GM23338 (cell line): ENCODE measurements around the gene IVD. TPM values are rescaled to one million over a fixed set of nuclear protein-coding genes. Genes with fewer than 3 reads are reported as not detected.

ENCODE experiments used
- ATAC-seq: fragments of 200-7000 bp; cut with Tn5 transposase; 3 replicates; pipeline ENCODE4 v1.9.1; 2020
- DNase-seq: peaks from one replicate; pipeline ENCODE4 v3.0.0-alpha.2; 2015; ENCODE audit warnings: low spot score
- H2AFZ ChIP-seq: fragments of 200-600 bp; sonication (generic); 2 replicates; pipeline ENCODE4 v1.8.0; 2016; ENCODE audit warnings: antibody characterized with exemption, mild to moderate bottlenecking, moderate library complexity
- H3F3A ChIP-seq: fragments of 200-600 bp; sonication (generic); replicated peaks from 2 replicates; pipeline ENCODE4 v1.8.0; 2017; ENCODE audit warnings: antibody characterized with exemption, mixed run types, low read depth
- H3K27ac ChIP-seq: fragments of 200-600 bp; sonication (generic); 2 replicates; pipeline ENCODE4 v1.6.1; 2016; ENCODE audit warnings: low read depth
- H3K27me3 ChIP-seq: fragments of 200-600 bp; sonication (generic); 2 replicates; pipeline ENCODE4 v1.8.0; 2016; ENCODE audit warnings: mild to moderate bottlenecking, mixed run types, moderate library complexity; ENCODE audit not compliant: insufficient read depth
- H3K36me3 ChIP-seq: fragments of 200-600 bp; sonication (generic); 2 replicates; pipeline ENCODE4 v1.8.0; 2016; ENCODE audit warnings: mild to moderate bottlenecking; ENCODE audit not compliant: insufficient read depth
- H3K4me1 ChIP-seq: fragments of 200-600 bp; sonication (generic); 2 replicates; pipeline ENCODE4 v1.8.0; 2016; ENCODE audit warnings: mild to moderate bottlenecking, moderate library complexity; ENCODE audit not compliant: insufficient read depth
- H3K4me2 ChIP-seq: fragments of 200-600 bp; sonication (generic); 2 replicates; pipeline ENCODE4 v1.7.1; 2017; ENCODE audit warnings: mixed run types
- H3K4me3 ChIP-seq: fragments of 200-600 bp; sonication (generic); 2 replicates; pipeline ENCODE4 v1.6.1; 2016; ENCODE audit warnings: mixed run types
- H3K79me2 ChIP-seq: fragments of 200-600 bp; sonication (generic); replicated peaks from 2 replicates; pipeline ENCODE4 v1.8.0; 2017; ENCODE audit warnings: mild to moderate bottlenecking; ENCODE audit not compliant: insufficient read depth
- H3K9me2 ChIP-seq: fragments of 200-600 bp; sonication (generic); 2 replicates; pipeline ENCODE4 v1.8.0; 2017; ENCODE audit not compliant: insufficient read depth
- H4K20me1 ChIP-seq: fragments of 200-600 bp; sonication (generic); replicated peaks from 2 replicates; pipeline ENCODE4 v1.8.0; 2017; ENCODE audit warnings: mild to moderate bottlenecking; ENCODE audit not compliant: insufficient read depth
- H3K27ac Mint-ChIP-seq: 2 replicates; pipeline ENCODE4 v1.8.0; 2020; ENCODE audit warnings: inconsistent platforms, mild to moderate bottlenecking, moderate library complexity, mixed read lengths
- H3K27me3 Mint-ChIP-seq: 3 replicates; pipeline ENCODE4 v1.8.0; 2022; ENCODE audit warnings: low read depth, mild to moderate bottlenecking, moderate library complexity, mixed read lengths, inconsistent platforms; ENCODE audit not compliant: insufficient read depth, poor library complexity
- H3K36me3 Mint-ChIP-seq: 3 replicates; pipeline ENCODE4 v1.8.0; 2021; ENCODE audit warnings: low read depth, mild to moderate bottlenecking, inconsistent platforms, moderate library complexity, mixed read lengths
- H3K4me1 Mint-ChIP-seq: 3 replicates; pipeline ENCODE4 v1.8.0; 2020; ENCODE audit warnings: mild to moderate bottlenecking, inconsistent platforms, mixed read lengths
- H3K4me3 Mint-ChIP-seq: 3 replicates; pipeline ENCODE4 v1.8.0; 2021; ENCODE audit warnings: moderate library complexity, mild to moderate bottlenecking, inconsistent platforms, mixed read lengths
- H3K9me3 Mint-ChIP-seq: 3 replicates; pipeline ENCODE4 v1.8.0; 2020; ENCODE audit warnings: moderate library complexity, mild to moderate bottlenecking, inconsistent platforms, mixed read lengths
- CREB1 ChIP-seq: fragments of 250-450 bp; sonication (Bioruptor Pico); IDR thresholded peaks from 2 replicates; pipeline ENCODE4 v1.5.0; 2020; ENCODE audit warnings: low read depth, mild to moderate bottlenecking, moderate library complexity
- EZH2 ChIP-seq: fragments of 200-600 bp; sonication (generic); IDR thresholded peaks from one replicate; pipeline ENCODE4 v1.8.0; 2017; ENCODE audit warnings: antibody characterized with exemption, mild to moderate bottlenecking, low read depth; ENCODE audit not compliant: unreplicated experiment
- EZH2phosphoT487 ChIP-seq: fragments of 200-600 bp; sonication (generic); IDR thresholded peaks from one replicate; pipeline ENCODE4 v1.8.1; 2018; ENCODE audit warnings: antibody characterized with exemption; ENCODE audit not compliant: unreplicated experiment
- JUNB ChIP-seq: IDR thresholded peaks from one replicate; pipeline ENCODE4 v1.6.1; 2016; ENCODE audit warnings: antibody characterized with exemption; ENCODE audit not compliant: unreplicated experiment
- NANOG ChIP-seq: IDR thresholded peaks from 2 replicates; pipeline ENCODE4 v1.6.1; 2016; ENCODE audit warnings: antibody characterized with exemption, borderline replicate concordance
- POLR2AphosphoS5 ChIP-seq: IDR thresholded peaks from 2 replicates; pipeline ENCODE4 v1.6.1; 2016; ENCODE audit warnings: antibody characterized with exemption, low read depth
- STAT1 ChIP-seq: IDR thresholded peaks from one replicate; pipeline ENCODE4 v1.6.1; 2016; ENCODE audit warnings: antibody characterized with exemption; ENCODE audit not compliant: unreplicated experiment
- ZNF114 ChIP-seq: fragments of 250-450 bp; sonication (Bioruptor Pico); IDR thresholded peaks from 2 replicates; pipeline ENCODE4 v1.5.0; 2020; ENCODE audit warnings: mild to moderate bottlenecking, moderate library complexity
- ZNF331 ChIP-seq: fragments of 250-450 bp; sonication (Bioruptor Pico); IDR thresholded peaks from 2 replicates; pipeline ENCODE4 v1.5.0; 2020; ENCODE audit warnings: low read depth, mild to moderate bottlenecking, moderate library complexity
- polyA plus RNA-seq: library from polyadenylated mRNA; unstranded; fragments of >200 nt; fragmentation: Nextera tagmentation; extraction: Ambion mirVana; gene quantifications from 2 replicates; pipeline ENCODE4 v1.2.1, GENCODE V29; 2016
- total RNA-seq: library from RNA; depleted of rRNA; stranded (reverse); fragments of >200 nt; shearing (Covaris generic); gene quantifications from 2 replicates; pipeline ENCODE4 v1.2.3, GENCODE V29; 2014
- TF ChIP-seq, protein P1 (sequence below): fragments of 250-450 bp; sonication (Bioruptor Pico); IDR thresholded peaks from 2 replicates; pipeline ENCODE4 v1.5.0; 2020; ENCODE audit warnings: mild to moderate bottlenecking, moderate library complexity
- TF ChIP-seq, protein P2 (sequence below): IDR thresholded peaks from one replicate; pipeline ENCODE4 v1.6.1; 2018; ENCODE audit warnings: antibody characterized with exemption; ENCODE audit not compliant: unreplicated experiment
- TF ChIP-seq, protein P3 (sequence below), 2 experiments: fragments of 200-600 bp in 1 of 2; sonication (generic) in 1 of 2; conservative IDR thresholded peaks; 2 replicates each; pipeline versions ENCODE4 v1.5.1 to v1.6.1; 2016 to 2017; ENCODE audit warnings: antibody characterized with exemption in 2 of 2, low read depth in 2 of 2, mild to moderate bottlenecking in 2 of 2, moderate library complexity in 1 of 2
- TF ChIP-seq, protein P4 (sequence below): IDR thresholded peaks from 2 replicates; pipeline ENCODE4 v1.6.1; 2016; ENCODE audit warnings: antibody characterized with exemption

The IVD gene
- total and polyA plus RNA-seq, 2 experiments from 2014 or later = 54.1 to 75.4 TPM

DNA sequence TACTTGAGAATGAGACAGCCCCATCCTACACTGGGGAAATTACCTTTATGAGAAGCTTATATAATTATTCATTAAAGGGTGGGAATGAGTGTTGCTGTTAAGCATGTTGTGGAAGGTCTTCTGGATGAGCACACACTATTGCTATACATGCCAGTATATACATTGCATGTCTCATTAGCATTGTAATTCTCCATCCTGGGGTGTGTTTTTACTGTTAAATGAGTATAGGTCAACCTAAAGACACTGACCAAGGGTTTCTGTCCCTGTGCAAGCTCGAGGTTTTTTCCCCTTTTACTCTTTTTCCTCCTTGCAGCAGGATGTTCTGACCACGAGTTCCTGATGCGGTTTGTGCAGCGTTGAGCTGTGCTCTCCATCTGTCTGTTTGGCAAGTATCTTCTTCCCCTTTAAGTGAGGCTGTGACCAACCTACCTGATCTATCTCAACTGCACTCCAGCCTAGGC lies 7.2 kb upstream of the IVD start:
- Mint-ChIP-seq H3K4me1 (no peaks in the 10 kb centered on the region), H3K36me3 (peaks cover 14% of the 10 kb centered on the region), H3K4me3 (no peak overlapping the region), H3K27me3 (peaks cover 4% of the 10 kb centered on the region), H3K27ac (no peak overlapping the region), H3K9me3 (no peaks in the 10 kb centered on the region)
- no peak overlapping the region for H3K27ac ChIP-seq
- peaks cover 9% of the 10 kb centered on the region for H3K36me3 ChIP-seq
- no peak for DNase-seq
- H3K79me2 ChIP-seq = no peaks in the 10 kb centered on the region
- H3K27me3 ChIP-seq = no peaks in the 10 kb centered on the region
- H3K4me2 ChIP-seq = no peak overlapping the region
- H2AFZ ChIP-seq = no peak overlapping the region
- no peak overlapping the region for H3K4me3 ChIP-seq
- no peak for ATAC-seq
- H3K4me1 ChIP-seq = no peaks in the 10 kb centered on the region
- TF ChIP-seq POLR2AphosphoS5 (no peak), ZNF114 (CRISPR knock-in tag) (no peak), STAT1 (no peak), JUNB (no peak), ZNF331 (CRISPR knock-in tag) (no peak), EZH2phosphoT487 (no peak), NANOG (no peak), CREB1 (no peak), EZH2 (no peak)
- TF ChIP-seq, protein P1, sequence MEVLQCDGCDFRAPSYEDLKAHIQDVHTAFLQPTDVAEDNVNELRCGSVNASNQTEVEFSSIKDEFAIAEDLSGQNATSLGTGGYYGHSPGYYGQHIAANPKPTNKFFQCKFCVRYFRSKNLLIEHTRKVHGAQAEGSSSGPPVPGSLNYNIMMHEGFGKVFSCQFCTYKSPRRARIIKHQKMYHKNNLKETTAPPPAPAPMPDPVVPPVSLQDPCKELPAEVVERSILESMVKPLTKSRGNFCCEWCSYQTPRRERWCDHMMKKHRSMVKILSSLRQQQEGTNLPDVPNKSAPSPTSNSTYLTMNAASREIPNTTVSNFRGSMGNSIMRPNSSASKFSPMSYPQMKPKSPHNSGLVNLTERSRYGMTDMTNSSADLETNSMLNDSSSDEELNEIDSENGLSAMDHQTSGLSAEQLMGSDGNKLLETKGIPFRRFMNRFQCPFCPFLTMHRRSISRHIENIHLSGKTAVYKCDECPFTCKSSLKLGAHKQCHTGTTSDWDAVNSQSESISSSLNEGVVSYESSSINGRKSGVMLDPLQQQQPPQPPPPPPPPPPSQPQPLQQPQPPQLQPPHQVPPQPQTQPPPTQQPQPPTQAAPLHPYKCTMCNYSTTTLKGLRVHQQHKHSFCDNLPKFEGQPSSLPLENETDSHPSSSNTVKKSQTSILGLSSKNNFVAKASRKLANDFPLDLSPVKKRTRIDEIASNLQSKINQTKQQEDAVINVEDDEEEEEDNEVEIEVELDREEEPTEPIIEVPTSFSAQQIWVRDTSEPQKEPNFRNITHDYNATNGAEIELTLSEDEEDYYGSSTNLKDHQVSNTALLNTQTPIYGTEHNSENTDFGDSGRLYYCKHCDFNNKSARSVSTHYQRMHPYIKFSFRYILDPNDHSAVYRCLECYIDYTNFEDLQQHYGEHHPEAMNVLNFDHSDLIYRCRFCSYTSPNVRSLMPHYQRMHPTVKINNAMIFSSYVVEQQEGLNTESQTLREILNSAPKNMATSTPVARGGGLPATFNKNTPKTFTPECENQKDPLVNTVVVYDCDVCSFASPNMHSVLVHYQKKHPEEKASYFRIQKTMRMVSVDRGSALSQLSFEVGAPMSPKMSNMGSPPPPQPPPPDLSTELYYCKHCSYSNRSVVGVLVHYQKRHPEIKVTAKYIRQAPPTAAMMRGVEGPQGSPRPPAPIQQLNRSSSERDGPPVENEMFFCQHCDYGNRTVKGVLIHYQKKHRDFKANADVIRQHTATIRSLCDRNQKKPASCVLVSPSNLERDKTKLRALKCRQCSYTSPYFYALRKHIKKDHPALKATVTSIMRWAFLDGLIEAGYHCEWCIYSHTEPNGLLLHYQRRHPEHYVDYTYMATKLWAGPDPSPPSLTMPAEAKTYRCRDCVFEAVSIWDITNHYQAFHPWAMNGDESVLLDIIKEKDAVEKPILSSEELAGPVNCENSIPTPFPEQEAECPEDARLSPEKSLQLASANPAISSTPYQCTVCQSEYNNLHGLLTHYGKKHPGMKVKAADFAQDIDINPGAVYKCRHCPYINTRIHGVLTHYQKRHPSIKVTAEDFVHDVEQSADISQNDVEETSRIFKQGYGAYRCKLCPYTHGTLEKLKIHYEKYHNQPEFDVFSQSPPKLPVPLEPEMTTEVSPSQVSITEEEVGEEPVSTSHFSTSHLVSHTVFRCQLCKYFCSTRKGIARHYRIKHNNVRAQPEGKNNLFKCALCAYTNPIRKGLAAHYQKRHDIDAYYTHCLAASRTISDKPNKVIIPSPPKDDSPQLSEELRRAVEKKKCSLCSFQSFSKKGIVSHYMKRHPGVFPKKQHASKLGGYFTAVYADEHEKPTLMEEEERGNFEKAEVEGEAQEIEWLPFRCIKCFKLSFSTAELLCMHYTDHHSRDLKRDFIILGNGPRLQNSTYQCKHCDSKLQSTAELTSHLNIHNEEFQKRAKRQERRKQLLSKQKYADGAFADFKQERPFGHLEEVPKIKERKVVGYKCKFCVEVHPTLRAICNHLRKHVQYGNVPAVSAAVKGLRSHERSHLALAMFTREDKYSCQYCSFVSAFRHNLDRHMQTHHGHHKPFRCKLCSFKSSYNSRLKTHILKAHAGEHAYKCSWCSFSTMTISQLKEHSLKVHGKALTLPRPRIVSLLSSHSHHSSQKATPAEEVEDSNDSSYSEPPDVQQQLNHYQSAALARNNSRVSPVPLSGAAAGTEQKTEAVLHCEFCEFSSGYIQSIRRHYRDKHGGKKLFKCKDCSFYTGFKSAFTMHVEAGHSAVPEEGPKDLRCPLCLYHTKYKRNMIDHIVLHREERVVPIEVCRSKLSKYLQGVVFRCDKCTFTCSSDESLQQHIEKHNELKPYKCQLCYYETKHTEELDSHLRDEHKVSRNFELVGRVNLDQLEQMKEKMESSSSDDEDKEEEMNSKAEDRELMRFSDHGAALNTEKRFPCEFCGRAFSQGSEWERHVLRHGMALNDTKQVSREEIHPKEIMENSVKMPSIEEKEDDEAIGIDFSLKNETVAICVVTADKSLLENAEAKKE = no peak
- TF ChIP-seq, protein P2, sequence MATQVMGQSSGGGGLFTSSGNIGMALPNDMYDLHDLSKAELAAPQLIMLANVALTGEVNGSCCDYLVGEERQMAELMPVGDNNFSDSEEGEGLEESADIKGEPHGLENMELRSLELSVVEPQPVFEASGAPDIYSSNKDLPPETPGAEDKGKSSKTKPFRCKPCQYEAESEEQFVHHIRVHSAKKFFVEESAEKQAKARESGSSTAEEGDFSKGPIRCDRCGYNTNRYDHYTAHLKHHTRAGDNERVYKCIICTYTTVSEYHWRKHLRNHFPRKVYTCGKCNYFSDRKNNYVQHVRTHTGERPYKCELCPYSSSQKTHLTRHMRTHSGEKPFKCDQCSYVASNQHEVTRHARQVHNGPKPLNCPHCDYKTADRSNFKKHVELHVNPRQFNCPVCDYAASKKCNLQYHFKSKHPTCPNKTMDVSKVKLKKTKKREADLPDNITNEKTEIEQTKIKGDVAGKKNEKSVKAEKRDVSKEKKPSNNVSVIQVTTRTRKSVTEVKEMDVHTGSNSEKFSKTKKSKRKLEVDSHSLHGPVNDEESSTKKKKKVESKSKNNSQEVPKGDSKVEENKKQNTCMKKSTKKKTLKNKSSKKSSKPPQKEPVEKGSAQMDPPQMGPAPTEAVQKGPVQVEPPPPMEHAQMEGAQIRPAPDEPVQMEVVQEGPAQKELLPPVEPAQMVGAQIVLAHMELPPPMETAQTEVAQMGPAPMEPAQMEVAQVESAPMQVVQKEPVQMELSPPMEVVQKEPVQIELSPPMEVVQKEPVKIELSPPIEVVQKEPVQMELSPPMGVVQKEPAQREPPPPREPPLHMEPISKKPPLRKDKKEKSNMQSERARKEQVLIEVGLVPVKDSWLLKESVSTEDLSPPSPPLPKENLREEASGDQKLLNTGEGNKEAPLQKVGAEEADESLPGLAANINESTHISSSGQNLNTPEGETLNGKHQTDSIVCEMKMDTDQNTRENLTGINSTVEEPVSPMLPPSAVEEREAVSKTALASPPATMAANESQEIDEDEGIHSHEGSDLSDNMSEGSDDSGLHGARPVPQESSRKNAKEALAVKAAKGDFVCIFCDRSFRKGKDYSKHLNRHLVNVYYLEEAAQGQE = no peak
- TF ChIP-seq, protein P3, sequence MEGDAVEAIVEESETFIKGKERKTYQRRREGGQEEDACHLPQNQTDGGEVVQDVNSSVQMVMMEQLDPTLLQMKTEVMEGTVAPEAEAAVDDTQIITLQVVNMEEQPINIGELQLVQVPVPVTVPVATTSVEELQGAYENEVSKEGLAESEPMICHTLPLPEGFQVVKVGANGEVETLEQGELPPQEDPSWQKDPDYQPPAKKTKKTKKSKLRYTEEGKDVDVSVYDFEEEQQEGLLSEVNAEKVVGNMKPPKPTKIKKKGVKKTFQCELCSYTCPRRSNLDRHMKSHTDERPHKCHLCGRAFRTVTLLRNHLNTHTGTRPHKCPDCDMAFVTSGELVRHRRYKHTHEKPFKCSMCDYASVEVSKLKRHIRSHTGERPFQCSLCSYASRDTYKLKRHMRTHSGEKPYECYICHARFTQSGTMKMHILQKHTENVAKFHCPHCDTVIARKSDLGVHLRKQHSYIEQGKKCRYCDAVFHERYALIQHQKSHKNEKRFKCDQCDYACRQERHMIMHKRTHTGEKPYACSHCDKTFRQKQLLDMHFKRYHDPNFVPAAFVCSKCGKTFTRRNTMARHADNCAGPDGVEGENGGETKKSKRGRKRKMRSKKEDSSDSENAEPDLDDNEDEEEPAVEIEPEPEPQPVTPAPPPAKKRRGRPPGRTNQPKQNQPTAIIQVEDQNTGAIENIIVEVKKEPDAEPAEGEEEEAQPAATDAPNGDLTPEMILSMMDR (conservative IDR thresholded peaks at IDR 0.05; ENCODE audit: low read depth in 2 of 2) = no peak
- TF ChIP-seq, protein P4, sequence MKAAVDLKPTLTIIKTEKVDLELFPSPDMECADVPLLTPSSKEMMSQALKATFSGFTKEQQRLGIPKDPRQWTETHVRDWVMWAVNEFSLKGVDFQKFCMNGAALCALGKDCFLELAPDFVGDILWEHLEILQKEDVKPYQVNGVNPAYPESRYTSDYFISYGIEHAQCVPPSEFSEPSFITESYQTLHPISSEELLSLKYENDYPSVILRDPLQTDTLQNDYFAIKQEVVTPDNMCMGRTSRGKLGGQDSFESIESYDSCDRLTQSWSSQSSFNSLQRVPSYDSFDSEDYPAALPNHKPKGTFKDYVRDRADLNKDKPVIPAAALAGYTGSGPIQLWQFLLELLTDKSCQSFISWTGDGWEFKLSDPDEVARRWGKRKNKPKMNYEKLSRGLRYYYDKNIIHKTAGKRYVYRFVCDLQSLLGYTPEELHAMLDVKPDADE = no peak
- no peaks in the 10 kb centered on the region for H4K20me1 ChIP-seq
- H3K9me2 ChIP-seq = no peaks in the 10 kb centered on the region
- H3F3A ChIP-seq = 0 out of 2 replicates have a peak, but pooled peaks cover 4% of the 10 kb centered on the region
